Keratinocyte (primary cell): ENCODE data around the gene PTGES3. TPM values are rescaled to one million over a fixed set of nuclear protein-coding genes. Genes with fewer than 3 reads are reported as not detected.
"Not testable (repeated sequence)": the region's sequence is repeated elsewhere in the genome, so short reads cannot be mapped to it uniquely, and the experiment has no call there.

Experiments
- DNase-seq: peaks from one replicate; pipeline ENCODE4 v3.0.0-alpha.2; 2011; ENCODE audit warnings: low read depth, missing footprints, low spot score
- FAIRE-seq: peaks from 2 replicates; lab custom pipeline; 2011; peaks lifted over from hg19 to GRCh38; lab: Jason Lieb, UNC
- H2AFZ ChIP-seq: 2 replicates; pipeline ENCODE4 v1.6.0; 2012; ENCODE audit warnings: low read length, control low read depth, inconsistent platforms; ENCODE audit not compliant: control insufficient read depth
- H3K27ac ChIP-seq: 2 replicates; pipeline ENCODE4 v1.5.1; 2011; ENCODE audit warnings: low read length; ENCODE audit not compliant: control insufficient read depth, insufficient read depth
- H3K27me3 ChIP-seq: 3 replicates; pipeline ENCODE4 v1.6.0; 2011; ENCODE audit warnings: low read length; ENCODE audit not compliant: control insufficient read depth, insufficient read depth; ENCODE audit errors: extremely low read depth
- H3K36me3 ChIP-seq, 2 experiments: 2 replicates in 1 of 2; 3 replicates in 1 of 2; pipeline ENCODE4 v1.5.1; 2011; ENCODE audit warnings: low read length in 2 of 2, mild to moderate bottlenecking in 1 of 2; ENCODE audit not compliant: control insufficient read depth in 2 of 2, insufficient read depth in 2 of 2; ENCODE audit errors: extremely low read depth in 1 of 2
- H3K4me1 ChIP-seq: 3 replicates; pipeline ENCODE4 v1.5.1; 2011; ENCODE audit warnings: low read length; ENCODE audit not compliant: control insufficient read depth, insufficient read depth; ENCODE audit errors: extremely low read depth
- H3K4me2 ChIP-seq: 3 replicates; pipeline ENCODE4 v1.6.0; 2011; ENCODE audit warnings: low read depth, low read length; ENCODE audit not compliant: control insufficient read depth, insufficient read depth; ENCODE audit errors: extremely low read depth
- H3K4me3 ChIP-seq, 3 experiments: fragments of 200-600 bp in 1 of 3; sonication (generic) in 1 of 3; 2 replicates in 2 of 3; 3 replicates in 1 of 3; pipeline ENCODE4 v1.5.1; 2011 to 2016; ENCODE audit warnings: low read length in 3 of 3, mild to moderate bottlenecking in 3 of 3, control low read depth in 2 of 3, inconsistent platforms in 1 of 3, low read depth in 1 of 3, mixed read lengths in 1 of 3, mixed run types in 1 of 3, moderate library complexity in 1 of 3; ENCODE audit not compliant: control insufficient read depth in 2 of 3, insufficient read depth in 2 of 3; ENCODE audit errors: extremely low read depth in 1 of 3
- H3K79me2 ChIP-seq: 2 replicates; pipeline ENCODE4 v1.6.0; 2012; ENCODE audit warnings: low read length; ENCODE audit not compliant: control insufficient read depth, insufficient read depth
- H3K9ac ChIP-seq: 3 replicates; pipeline ENCODE4 v1.6.0; 2011; ENCODE audit warnings: low read length; ENCODE audit not compliant: control insufficient read depth, insufficient read depth; ENCODE audit errors: extremely low read depth
- H3K9me1 ChIP-seq: 3 replicates; pipeline ENCODE4 v1.6.0; 2011; ENCODE audit warnings: low read length; ENCODE audit not compliant: control insufficient read depth, insufficient read depth; ENCODE audit errors: extremely low read depth
- H3K9me3 ChIP-seq: 2 replicates; pipeline ENCODE4 v1.5.1; 2012; ENCODE audit warnings: low read depth, low read length; ENCODE audit not compliant: control insufficient read depth
- H4K20me1 ChIP-seq: 3 replicates; pipeline ENCODE4 v1.6.0; 2011; ENCODE audit warnings: low read length; ENCODE audit not compliant: control insufficient read depth, insufficient read depth; ENCODE audit errors: extremely low read depth
- EZH2 ChIP-seq: IDR thresholded peaks from one replicate; pipeline ENCODE4 v1.6.1; 2012; ENCODE audit warnings: inconsistent platforms, mild to moderate bottlenecking, low read length, moderate library complexity
- dilution Hi-C: fragments of 300-500 bp; cut with MboI; formaldehyde crosslinking; loops from one replicate; pipeline ENCODE4 v1.7.0; 2020; ENCODE audit warnings: low sequenced_read_pairs; ENCODE audit not compliant: extremely low pct_ligation_motif_present
- polyA plus RNA-seq, 5 experiments: library from polyadenylated mRNA; depleted of rRNA in 3 of 5; stranded (reverse) in 3 of 5; stranded (forward) in 1 of 5; unstranded in 1 of 5; fragments of >200 nt; gene quantifications; 1 replicate in 1 of 5; 2 replicates in 3 of 5; 3 replicates in 1 of 5; pipeline versions ENCODE4 v1.2.1 to v1.2.3, GENCODE V29; 2011 to 2012; ENCODE audit warnings: missing spikeins in 2 of 5, low read depth in 1 of 5, low replicate concordance in 1 of 5
- TF ChIP-seq, protein P1 (sequence below), 3 experiments: IDR thresholded peaks in 1 of 3; conservative IDR thresholded peaks in 1 of 3; optimal IDR thresholded peaks in 1 of 3; 2 replicates in 2 of 3; 3 replicates in 1 of 3; pipeline versions ENCODE3 to v1.5.1; 2011; ENCODE audit warnings: low read length in 3 of 3, mild to moderate bottlenecking in 3 of 3, moderate library complexity in 2 of 3, control low read depth in 1 of 3, inconsistent platforms in 1 of 3; ENCODE audit not compliant: insufficient read depth in 2 of 3; ENCODE audit errors: extremely low read depth in 1 of 3

Gene PTGES3
- polyA plus RNA-seq, 1 donor (not counting 4 experiments of a cell fraction or from before 2014, with no cell fraction given), result 136 TPM

DNA sequence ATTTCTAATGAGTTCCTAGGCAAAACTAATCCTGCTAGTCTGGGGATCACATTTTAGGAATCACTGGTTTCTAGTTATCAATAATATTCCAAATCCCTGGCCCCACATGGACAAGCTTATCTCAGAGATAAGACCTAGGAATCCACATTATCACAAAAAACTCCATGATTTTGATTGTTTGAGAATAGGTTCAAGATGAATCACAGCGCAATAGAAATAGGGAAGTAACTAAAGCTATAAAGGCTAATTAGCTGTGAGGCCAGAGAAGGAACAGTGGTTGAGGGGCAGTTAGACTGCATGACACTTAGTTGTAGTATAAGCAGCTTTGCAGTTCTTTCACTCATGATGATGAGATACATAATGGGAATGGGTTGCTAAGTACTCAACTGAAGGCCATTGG is 29.2 kb downstream of the PTGES3 start:
- no peak for FAIRE-seq
- dilution Hi-C loops, result no loop called here
- Histone ChIP-seq H4K20me1 (no peaks in the 10 kb centered on the region), H3K27me3 (no peaks in the 10 kb centered on the region), H3K4me2 (no peak overlapping the region), H3K9me1 (no peaks in the 10 kb centered on the region), H3K36me3 (peaks cover 0 to 2% of the 10 kb centered on the region in 2 experiments), H3K4me1 (no peaks in the 10 kb centered on the region), H3K9ac (no peak overlapping the region), H3K4me3 (no peak overlapping the region), H3K27ac (no peak overlapping the region), H2AFZ (no peak overlapping the region), H3K79me2 (no peaks in the 10 kb centered on the region), H3K9me3 (no peaks in the 10 kb centered on the region)
- TF ChIP-seq EZH2, result no peak
- TF ChIP-seq, protein P1, sequence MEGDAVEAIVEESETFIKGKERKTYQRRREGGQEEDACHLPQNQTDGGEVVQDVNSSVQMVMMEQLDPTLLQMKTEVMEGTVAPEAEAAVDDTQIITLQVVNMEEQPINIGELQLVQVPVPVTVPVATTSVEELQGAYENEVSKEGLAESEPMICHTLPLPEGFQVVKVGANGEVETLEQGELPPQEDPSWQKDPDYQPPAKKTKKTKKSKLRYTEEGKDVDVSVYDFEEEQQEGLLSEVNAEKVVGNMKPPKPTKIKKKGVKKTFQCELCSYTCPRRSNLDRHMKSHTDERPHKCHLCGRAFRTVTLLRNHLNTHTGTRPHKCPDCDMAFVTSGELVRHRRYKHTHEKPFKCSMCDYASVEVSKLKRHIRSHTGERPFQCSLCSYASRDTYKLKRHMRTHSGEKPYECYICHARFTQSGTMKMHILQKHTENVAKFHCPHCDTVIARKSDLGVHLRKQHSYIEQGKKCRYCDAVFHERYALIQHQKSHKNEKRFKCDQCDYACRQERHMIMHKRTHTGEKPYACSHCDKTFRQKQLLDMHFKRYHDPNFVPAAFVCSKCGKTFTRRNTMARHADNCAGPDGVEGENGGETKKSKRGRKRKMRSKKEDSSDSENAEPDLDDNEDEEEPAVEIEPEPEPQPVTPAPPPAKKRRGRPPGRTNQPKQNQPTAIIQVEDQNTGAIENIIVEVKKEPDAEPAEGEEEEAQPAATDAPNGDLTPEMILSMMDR (optimal IDR thresholded peaks at IDR 0.05 in 1 of 3, IDR thresholded peaks at IDR 0.05 in 1 of 3, conservative IDR thresholded peaks at IDR 0.05 in 1 of 3; ENCODE audit: extremely low read depth in 1 of 3, insufficient read depth in 2 of 3, low read length in 3 of 3), result no peak
- DNase-seq, result no peak

DNA sequence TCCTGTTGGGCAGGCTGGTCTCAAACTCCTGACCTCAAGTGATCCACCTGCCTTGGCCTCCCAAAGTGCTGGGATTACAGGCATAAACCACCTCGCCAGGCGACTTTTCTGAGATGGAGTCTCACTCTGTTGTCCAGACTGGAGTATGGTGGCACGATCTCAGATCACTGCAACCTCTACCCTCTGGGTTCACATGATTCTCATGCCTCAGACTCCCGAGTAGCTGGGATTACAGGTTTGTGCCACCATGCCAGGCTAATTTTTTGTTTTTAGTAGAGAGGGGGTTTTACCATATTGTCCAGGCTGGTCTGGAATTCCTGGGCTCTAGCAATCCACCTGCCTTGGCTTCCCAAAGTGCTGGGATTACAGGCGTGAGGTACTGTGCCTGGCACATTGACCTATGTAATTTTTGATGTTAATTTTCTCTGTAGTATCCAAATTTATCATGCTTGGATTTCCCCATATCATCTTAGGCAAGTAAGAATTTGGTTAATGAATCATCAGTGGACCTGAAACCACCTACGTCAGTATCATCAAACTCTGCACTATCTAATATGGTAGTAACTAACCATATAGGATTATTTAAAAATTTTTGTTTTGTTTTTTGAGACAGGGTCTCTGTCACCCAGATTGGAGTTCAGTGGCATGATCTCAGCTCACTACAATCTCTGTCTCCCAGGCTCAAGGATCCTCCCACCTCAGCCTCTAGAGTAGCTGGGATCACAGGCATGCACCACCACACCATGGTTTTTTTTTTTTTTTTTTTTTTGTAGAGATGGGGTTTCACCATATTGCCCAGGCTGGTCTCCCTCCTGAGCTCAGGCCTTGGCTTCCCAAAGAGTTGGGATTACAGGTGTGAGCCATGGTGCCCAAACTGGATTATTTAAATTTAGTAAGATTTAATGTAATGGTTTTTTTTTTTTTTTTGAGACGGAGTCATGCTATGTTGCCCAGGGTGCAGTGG is 30.4 kb downstream of the PTGES3 start:
- no peak overlapping the region for H3K4me2 ChIP-seq
- no peak overlapping the region for H2AFZ ChIP-seq
- no peaks in the 10 kb centered on the region for H3K36me3 ChIP-seq
- dilution Hi-C loops, result no loop called here
- H3K27me3 ChIP-seq, result no peaks in the 10 kb centered on the region
- H3K27ac ChIP-seq, result no peak overlapping the region
- H3K9me1 ChIP-seq, result no peaks in the 10 kb centered on the region
- H3K9ac ChIP-seq, result no peak overlapping the region
- FAIRE-seq (no peak), DNase-seq (no peak)
- H3K9me3 ChIP-seq, result no peaks in the 10 kb centered on the region
- no peaks in the 10 kb centered on the region for H4K20me1 ChIP-seq
- no peaks in the 10 kb centered on the region for H3K79me2 ChIP-seq
- TF ChIP-seq, protein P1 (optimal IDR thresholded peaks at IDR 0.05 in 1 of 3, IDR thresholded peaks at IDR 0.05 in 1 of 3, conservative IDR thresholded peaks at IDR 0.05 in 1 of 3; ENCODE audit: extremely low read depth in 1 of 3, insufficient read depth in 2 of 3, low read length in 3 of 3), result no peak
- TF ChIP-seq EZH2, result no peak
- H3K4me1 ChIP-seq, result no peaks in the 10 kb centered on the region
- H3K4me3 ChIP-seq, result no peak overlapping the region

DNA sequence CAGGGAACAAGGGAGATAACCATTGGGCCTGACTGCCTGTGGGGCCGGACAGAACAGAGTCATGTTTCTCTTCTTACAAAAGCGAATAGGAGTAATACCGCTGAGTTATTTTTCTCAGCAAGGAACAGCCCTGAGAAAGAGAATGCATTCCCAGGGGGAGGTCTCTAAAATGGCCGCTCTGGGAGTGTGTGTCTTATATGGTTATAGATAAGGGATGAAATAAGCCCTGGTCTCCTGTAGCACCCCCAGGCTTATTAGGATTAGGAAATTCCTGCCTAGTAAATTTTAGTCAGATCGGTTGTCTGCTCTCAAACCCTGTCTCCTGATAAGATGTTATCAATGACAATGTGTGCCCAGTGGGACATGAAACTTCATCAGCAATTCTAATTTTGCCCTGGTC is 34.3 kb downstream of the PTGES3 start:
- dilution Hi-C loops, H3K4me2 ChIP-seq: not testable (repeated sequence)

More for the DNA sequence above, 34.3 kb downstream of the PTGES3 start:
- H3K79me2 ChIP-seq, FAIRE-seq, DNase-seq, H4K20me1 ChIP-seq, H3K9ac ChIP-seq, H3K27ac ChIP-seq, H3K9me1 ChIP-seq, H3K4me1 ChIP-seq, H3K9me3 ChIP-seq, H3K36me3 ChIP-seq, H3K27me3 ChIP-seq, H2AFZ ChIP-seq, H3K4me3 ChIP-seq: not testable (repeated sequence)
